GM10847 (cell line): ENCODE data around the gene PARP12.

Experiments
- POLR2A ChIP-seq: IDR thresholded peaks from 2 replicates; pipeline ENCODE4 v1.6.1; 2011; ENCODE audit not compliant: insufficient read length; ENCODE audit errors: extremely low read depth

PARP12 gene

GRCh38 chr7:139981511-139981895 is 81.2 kb downstream of the PARP12 start:
- no peak for TF ChIP-seq POLR2A

DNA sequence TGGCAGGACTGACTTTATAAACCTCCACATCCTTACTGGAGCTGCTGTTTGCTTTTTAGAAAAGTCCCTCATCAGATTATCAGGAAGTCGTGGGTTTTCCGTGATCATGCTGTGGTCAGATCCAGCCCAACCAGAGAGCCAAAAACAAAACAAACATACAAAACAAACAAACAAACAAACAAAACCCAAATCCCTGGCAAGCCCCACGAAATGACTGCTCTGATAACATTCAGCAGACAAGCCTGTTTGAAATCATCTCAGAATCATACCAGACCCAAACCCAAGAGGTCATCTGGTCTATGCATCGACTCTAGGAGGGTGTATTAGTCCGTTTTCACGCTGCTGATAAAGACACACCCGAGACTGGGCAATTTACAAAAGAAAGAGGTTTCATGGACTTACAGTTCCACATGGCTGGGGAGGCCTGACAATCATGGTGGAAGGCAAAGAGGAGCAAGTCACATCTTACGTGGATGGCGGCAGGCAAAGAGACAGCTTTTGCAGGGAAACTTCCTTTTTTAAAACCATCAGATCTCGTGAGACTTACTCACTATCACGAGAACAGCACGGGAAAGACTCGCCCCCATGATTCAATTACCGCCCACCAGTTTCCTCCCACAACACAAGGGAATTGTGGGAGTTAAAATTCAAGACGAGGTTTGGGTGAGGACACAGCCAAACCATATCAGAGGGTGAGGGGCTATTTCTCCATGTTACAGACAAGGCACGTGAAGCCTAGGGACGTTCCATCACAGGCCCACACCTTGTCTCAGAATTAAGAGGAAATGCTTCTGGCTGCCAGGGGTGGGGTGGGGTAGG is 85.7 kb downstream of the PARP12 start:
- no peak for TF ChIP-seq POLR2A

GRCh38 chr7:139976055-139976837 is 86.5 kb downstream of the PARP12 start:
- no peak for TF ChIP-seq POLR2A

DNA sequence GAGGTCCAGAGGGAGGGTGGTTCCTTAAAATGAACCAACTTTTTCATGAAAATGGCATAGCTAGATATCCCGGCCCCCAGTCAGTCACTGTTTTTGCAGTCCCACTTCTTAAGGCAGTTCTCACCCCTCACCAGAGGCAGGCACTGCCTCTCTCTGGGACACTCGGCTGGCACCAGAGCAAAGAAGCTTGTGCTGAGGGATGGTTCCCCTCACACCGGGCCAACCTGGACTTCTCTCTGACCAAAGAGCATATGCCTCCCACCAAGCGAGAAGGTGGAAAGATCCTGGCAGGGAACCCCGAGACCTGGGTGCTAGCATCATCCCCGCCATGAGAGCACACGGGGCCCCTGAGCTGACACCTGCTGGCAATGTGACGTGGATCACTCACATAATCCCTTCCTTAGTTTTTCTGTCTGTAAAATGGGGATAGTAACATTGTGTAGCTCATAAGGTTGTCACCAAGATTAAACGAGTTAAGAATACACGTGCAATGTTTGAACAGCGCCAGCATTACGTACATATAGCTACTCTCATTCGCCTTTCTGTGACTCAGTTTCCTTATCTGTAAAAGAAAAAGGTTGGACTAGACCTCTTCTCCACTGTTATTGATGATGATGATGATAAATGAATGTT is 88.5 kb downstream of the PARP12 start:
- no peak for TF ChIP-seq POLR2A
